Neural cell (in vitro differentiated cells): ENCODE measurements around the gene RGS9BP. TPM values are rescaled to one million over a fixed set of nuclear protein-coding genes. Genes with fewer than 3 reads are reported as not detected.

Source experiments
- H2AFZ ChIP-seq: fragments of 200-600, 300-800 bp; sonication (generic), shearing (Covaris generic); 2 replicates; pipeline ENCODE4 v1.6.0; 2014; ENCODE audit warnings: low read depth, mild to moderate bottlenecking, antibody characterized with exemption, low read length, moderate library complexity
- H3F3A ChIP-seq: fragments of 200-600 bp; shearing (Covaris generic); 2 replicates; pipeline ENCODE4 v1.6.1; 2016; ENCODE audit warnings: mild to moderate bottlenecking, moderate library complexity, mixed read lengths, antibody characterized with exemption, low read length; ENCODE audit not compliant: insufficient read depth, poor library complexity, severe bottlenecking
- H3K27ac ChIP-seq: fragments of 200-600, 300-800 bp; sonication (generic), shearing (Covaris generic); 2 replicates; pipeline ENCODE4 v1.5.1; 2014; ENCODE audit warnings: mild to moderate bottlenecking, low read length, moderate library complexity
- H3K27me3 ChIP-seq: fragments of 300-800, 200-600 bp; sonication (generic), shearing (Covaris generic); 2 replicates; pipeline ENCODE4 v1.6.0; 2014; ENCODE audit warnings: mild to moderate bottlenecking, low read depth, low read length, moderate library complexity; ENCODE audit not compliant: insufficient read depth
- H3K36me3 ChIP-seq: fragments of 300-800, 200-600 bp; sonication (generic), shearing (Covaris generic); 2 replicates; pipeline ENCODE4 v1.5.1; 2014; ENCODE audit warnings: mild to moderate bottlenecking, antibody characterized with exemption, low read length, moderate library complexity; ENCODE audit not compliant: insufficient read depth
- H3K4me2 ChIP-seq: fragments of 300-800, 200-600 bp; sonication (generic), shearing (Covaris generic); 2 replicates; pipeline ENCODE4 v1.6.0; 2014; ENCODE audit warnings: mild to moderate bottlenecking, low read length
- H3K4me3 ChIP-seq: fragments of 300-800, 200-600 bp; sonication (generic), shearing (Covaris generic); 2 replicates; pipeline ENCODE4 v1.5.1; 2014; ENCODE audit warnings: mild to moderate bottlenecking, low read length, moderate library complexity
- H3K79me2 ChIP-seq: fragments of 200-600 bp; shearing (Covaris generic); replicated peaks from 2 replicates; pipeline ENCODE4 v1.6.0; 2014; ENCODE audit warnings: mild to moderate bottlenecking, low read length, moderate library complexity; ENCODE audit not compliant: insufficient read depth
- H3K9ac ChIP-seq: fragments of 300-800, 200-600 bp; sonication (generic), shearing (Covaris generic); 2 replicates; pipeline ENCODE4 v1.6.1; 2016; ENCODE audit warnings: mild to moderate bottlenecking, low read length, mixed read lengths
- H3K9me2 ChIP-seq: fragments of 200-600 bp; shearing (Covaris generic); 2 replicates; pipeline ENCODE4 v1.6.1; 2016; ENCODE audit warnings: mild to moderate bottlenecking, low read length, mixed read lengths; ENCODE audit not compliant: insufficient read depth
- H3K9me3 ChIP-seq: fragments of 200-600, 300-800 bp; sonication (generic), shearing (Covaris generic); 2 replicates; pipeline ENCODE4 v1.6.1; 2016; ENCODE audit warnings: mild to moderate bottlenecking, mixed run types, low read length, moderate library complexity, mixed read lengths
- H4K20me1 ChIP-seq: fragments of 200-600 bp; shearing (Covaris generic); 2 replicates; pipeline ENCODE4 v1.6.1; 2016; ENCODE audit warnings: mild to moderate bottlenecking, mixed run types; ENCODE audit not compliant: insufficient read depth
- EP300 ChIP-seq: fragments of 450-650 bp; conservative IDR thresholded peaks from 2 replicates; pipeline ENCODE4 v1.6.1; 2014; ENCODE audit warnings: antibody characterized with exemption, mild to moderate bottlenecking, moderate library complexity; ENCODE audit not compliant: poor library complexity, severe bottlenecking
- EZH2 ChIP-seq: fragments of 200-600, 300-800 bp; shearing (Covaris generic), sonication (generic); IDR thresholded peaks from 2 replicates; pipeline ENCODE4 v1.6.1; 2014; ENCODE audit warnings: antibody characterized with exemption, low read length, borderline replicate concordance, mild to moderate bottlenecking; ENCODE audit not compliant: insufficient read depth, poor library complexity, severe bottlenecking
- MXI1 ChIP-seq: fragments of 450-650 bp; conservative IDR thresholded peaks from 2 replicates; pipeline ENCODE4 v1.6.1; 2014; ENCODE audit warnings: antibody characterized with exemption, mild to moderate bottlenecking; ENCODE audit not compliant: poor library complexity, severe bottlenecking
- POLR2AphosphoS5 ChIP-seq: IDR thresholded peaks from 2 replicates; pipeline ENCODE4 v1.6.1; 2012
- RAD21 ChIP-seq: fragments of 450-650 bp; conservative IDR thresholded peaks from 2 replicates; pipeline ENCODE4 v1.6.1; 2014; ENCODE audit warnings: antibody characterized with exemption, mild to moderate bottlenecking, moderate library complexity
- SMC3 ChIP-seq: fragments of 450-650 bp; conservative IDR thresholded peaks from 2 replicates; pipeline ENCODE4 v1.6.1; 2014; ENCODE audit warnings: antibody characterized with exemption, mild to moderate bottlenecking, moderate library complexity; ENCODE audit not compliant: poor library complexity
- TAF1 ChIP-seq: IDR thresholded peaks from 2 replicates; pipeline ENCODE4 v1.6.1; 2012; ENCODE audit warnings: low read depth
- polyA plus RNA-seq: library from polyadenylated mRNA; depleted of rRNA; stranded (reverse); fragments of >200 nt; gene quantifications from 2 replicates; pipeline ENCODE4 v1.2.3, GENCODE V29; 2014
- TF ChIP-seq, protein P1 (sequence below): fragments of 450-650 bp; IDR thresholded peaks from 2 replicates; pipeline ENCODE4 v1.5.1; 2014; ENCODE audit warnings: antibody characterized with exemption, mild to moderate bottlenecking, moderate library complexity; ENCODE audit not compliant: poor library complexity, severe bottlenecking
- TF ChIP-seq, protein P2 (sequence below): IDR thresholded peaks from 2 replicates; pipeline ENCODE4 v1.6.1; 2012; ENCODE audit warnings: borderline replicate concordance

The RGS9BP gene
- polyA plus RNA-seq, 1 donor from 2014 or later = not detected

DNA sequence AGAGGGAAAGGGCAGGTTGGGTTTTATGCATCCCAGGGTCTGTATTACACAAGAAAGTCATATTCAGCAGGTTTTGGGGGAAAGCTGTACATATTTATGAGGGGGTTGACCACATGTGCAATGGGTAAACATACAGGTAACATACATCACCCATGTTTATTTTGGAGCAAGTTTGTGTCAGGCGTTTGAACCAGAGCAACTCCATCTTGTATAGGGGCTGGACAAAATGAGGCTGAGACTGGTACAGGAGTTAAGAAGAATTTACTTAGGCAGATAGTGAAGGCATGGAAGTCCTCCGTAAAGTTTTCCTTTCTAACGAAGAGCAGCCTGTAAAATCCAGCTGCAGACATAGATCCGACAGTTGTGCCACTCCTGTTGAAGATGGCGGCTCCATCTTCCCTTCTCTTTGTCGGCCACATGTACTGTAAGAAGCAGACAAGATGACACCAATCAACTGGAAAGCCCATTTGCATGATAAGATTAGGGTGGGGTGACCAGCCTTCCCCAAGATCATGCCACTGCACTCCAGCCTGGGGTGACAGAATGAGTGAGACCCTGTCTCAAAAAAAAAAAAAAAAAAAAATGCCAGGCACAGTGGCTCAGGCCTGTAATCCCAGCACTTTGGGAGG, 11.3 kb downstream of the RGS9BP start:
- no peaks in the 10 kb centered on the region for H3K27me3 ChIP-seq
- no peak overlapping the region for H2AFZ ChIP-seq
- TF ChIP-seq, protein P1, sequence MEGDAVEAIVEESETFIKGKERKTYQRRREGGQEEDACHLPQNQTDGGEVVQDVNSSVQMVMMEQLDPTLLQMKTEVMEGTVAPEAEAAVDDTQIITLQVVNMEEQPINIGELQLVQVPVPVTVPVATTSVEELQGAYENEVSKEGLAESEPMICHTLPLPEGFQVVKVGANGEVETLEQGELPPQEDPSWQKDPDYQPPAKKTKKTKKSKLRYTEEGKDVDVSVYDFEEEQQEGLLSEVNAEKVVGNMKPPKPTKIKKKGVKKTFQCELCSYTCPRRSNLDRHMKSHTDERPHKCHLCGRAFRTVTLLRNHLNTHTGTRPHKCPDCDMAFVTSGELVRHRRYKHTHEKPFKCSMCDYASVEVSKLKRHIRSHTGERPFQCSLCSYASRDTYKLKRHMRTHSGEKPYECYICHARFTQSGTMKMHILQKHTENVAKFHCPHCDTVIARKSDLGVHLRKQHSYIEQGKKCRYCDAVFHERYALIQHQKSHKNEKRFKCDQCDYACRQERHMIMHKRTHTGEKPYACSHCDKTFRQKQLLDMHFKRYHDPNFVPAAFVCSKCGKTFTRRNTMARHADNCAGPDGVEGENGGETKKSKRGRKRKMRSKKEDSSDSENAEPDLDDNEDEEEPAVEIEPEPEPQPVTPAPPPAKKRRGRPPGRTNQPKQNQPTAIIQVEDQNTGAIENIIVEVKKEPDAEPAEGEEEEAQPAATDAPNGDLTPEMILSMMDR = no peak
- TF ChIP-seq POLR2AphosphoS5 (no peak), EP300 (no peak), EZH2 (no peak), RAD21 (no peak), MXI1 (no peak), TAF1 (no peak), SMC3 (no peak)
- TF ChIP-seq, protein P2, sequence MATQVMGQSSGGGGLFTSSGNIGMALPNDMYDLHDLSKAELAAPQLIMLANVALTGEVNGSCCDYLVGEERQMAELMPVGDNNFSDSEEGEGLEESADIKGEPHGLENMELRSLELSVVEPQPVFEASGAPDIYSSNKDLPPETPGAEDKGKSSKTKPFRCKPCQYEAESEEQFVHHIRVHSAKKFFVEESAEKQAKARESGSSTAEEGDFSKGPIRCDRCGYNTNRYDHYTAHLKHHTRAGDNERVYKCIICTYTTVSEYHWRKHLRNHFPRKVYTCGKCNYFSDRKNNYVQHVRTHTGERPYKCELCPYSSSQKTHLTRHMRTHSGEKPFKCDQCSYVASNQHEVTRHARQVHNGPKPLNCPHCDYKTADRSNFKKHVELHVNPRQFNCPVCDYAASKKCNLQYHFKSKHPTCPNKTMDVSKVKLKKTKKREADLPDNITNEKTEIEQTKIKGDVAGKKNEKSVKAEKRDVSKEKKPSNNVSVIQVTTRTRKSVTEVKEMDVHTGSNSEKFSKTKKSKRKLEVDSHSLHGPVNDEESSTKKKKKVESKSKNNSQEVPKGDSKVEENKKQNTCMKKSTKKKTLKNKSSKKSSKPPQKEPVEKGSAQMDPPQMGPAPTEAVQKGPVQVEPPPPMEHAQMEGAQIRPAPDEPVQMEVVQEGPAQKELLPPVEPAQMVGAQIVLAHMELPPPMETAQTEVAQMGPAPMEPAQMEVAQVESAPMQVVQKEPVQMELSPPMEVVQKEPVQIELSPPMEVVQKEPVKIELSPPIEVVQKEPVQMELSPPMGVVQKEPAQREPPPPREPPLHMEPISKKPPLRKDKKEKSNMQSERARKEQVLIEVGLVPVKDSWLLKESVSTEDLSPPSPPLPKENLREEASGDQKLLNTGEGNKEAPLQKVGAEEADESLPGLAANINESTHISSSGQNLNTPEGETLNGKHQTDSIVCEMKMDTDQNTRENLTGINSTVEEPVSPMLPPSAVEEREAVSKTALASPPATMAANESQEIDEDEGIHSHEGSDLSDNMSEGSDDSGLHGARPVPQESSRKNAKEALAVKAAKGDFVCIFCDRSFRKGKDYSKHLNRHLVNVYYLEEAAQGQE = no peak
- H4K20me1 ChIP-seq = no peaks in the 10 kb centered on the region
- H3K79me2 ChIP-seq = no peaks in the 10 kb centered on the region
- no peak overlapping the region for H3K4me3 ChIP-seq
- H3K9me2 ChIP-seq = no peaks in the 10 kb centered on the region
- no peaks in the 10 kb centered on the region for H3K36me3 ChIP-seq
- no peak overlapping the region for H3K9ac ChIP-seq
- H3K27ac ChIP-seq = no peak overlapping the region
- H3K4me2 ChIP-seq = no peak overlapping the region
- no peaks in the 10 kb centered on the region for H3K9me3 ChIP-seq
- no peaks in the 10 kb centered on the region for H3F3A ChIP-seq

DNA sequence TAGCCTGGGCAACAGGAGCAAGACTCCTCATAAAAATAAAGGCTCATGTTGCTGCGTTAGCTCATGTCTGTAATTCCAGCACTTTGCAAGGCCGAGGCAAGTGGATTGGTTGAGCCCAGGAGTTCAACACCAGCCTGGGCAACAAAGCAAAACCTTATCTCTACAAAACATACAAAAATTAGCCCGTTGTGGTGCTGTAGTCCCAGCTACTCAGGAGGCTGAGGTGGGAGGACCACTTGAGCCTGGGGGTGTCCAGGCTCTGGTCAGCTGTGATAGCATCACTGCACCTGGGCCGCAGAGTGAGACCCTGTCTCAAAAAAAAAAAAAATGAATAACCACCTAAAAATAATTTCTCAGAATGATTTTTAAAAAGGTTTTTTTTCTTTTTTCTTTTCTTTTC, 12.0 kb downstream of the RGS9BP start:
- H3K27ac ChIP-seq = no peak overlapping the region

More for the DNA sequence above, 12.0 kb downstream of the RGS9BP start:
- no peaks in the 10 kb centered on the region for H3K27me3 ChIP-seq
- no peak overlapping the region for H3K9ac ChIP-seq
- H3K79me2 ChIP-seq = no peaks in the 10 kb centered on the region
- H2AFZ ChIP-seq = no peak overlapping the region
- H3K9me3 ChIP-seq = no peaks in the 10 kb centered on the region
- TF ChIP-seq POLR2AphosphoS5 (no peak), EZH2 (no peak), MXI1 (no peak), EP300 (no peak), RAD21 (no peak), TAF1 (no peak), SMC3 (no peak)
- TF ChIP-seq, protein P1 = no peak
- TF ChIP-seq, protein P2 = no peak
- no peaks in the 10 kb centered on the region for H4K20me1 ChIP-seq
- no peaks in the 10 kb centered on the region for H3F3A ChIP-seq
- no peak overlapping the region for H3K4me3 ChIP-seq
- H3K9me2 ChIP-seq = no peaks in the 10 kb centered on the region
- no peak overlapping the region for H3K4me2 ChIP-seq
- no peaks in the 10 kb centered on the region for H3K36me3 ChIP-seq
